Neural cell (in vitro differentiated cells): Measurements from ENCODE around the gene FOXF1.

Source experiments
- CTCF ChIP-seq: fragments of 450-650 bp; IDR thresholded peaks from 2 replicates; pipeline ENCODE4 v1.5.1; 2014; ENCODE audit warnings: antibody characterized with exemption, mild to moderate bottlenecking, moderate library complexity; ENCODE audit not compliant: poor library complexity, severe bottlenecking
- EP300 ChIP-seq: fragments of 450-650 bp; conservative IDR thresholded peaks from 2 replicates; pipeline ENCODE4 v1.6.1; 2014; ENCODE audit warnings: antibody characterized with exemption, mild to moderate bottlenecking, moderate library complexity; ENCODE audit not compliant: poor library complexity, severe bottlenecking
- EZH2 ChIP-seq: fragments of 200-600, 300-800 bp; shearing (Covaris generic), sonication (generic); IDR thresholded peaks from 2 replicates; pipeline ENCODE4 v1.6.1; 2014; ENCODE audit warnings: antibody characterized with exemption, low read length, borderline replicate concordance, mild to moderate bottlenecking; ENCODE audit not compliant: insufficient read depth, poor library complexity, severe bottlenecking
- MXI1 ChIP-seq: fragments of 450-650 bp; conservative IDR thresholded peaks from 2 replicates; pipeline ENCODE4 v1.6.1; 2014; ENCODE audit warnings: antibody characterized with exemption, mild to moderate bottlenecking; ENCODE audit not compliant: poor library complexity, severe bottlenecking
- POLR2AphosphoS5 ChIP-seq: IDR thresholded peaks from 2 replicates; pipeline ENCODE4 v1.6.1; 2012
- RAD21 ChIP-seq: fragments of 450-650 bp; conservative IDR thresholded peaks from 2 replicates; pipeline ENCODE4 v1.6.1; 2014; ENCODE audit warnings: antibody characterized with exemption, mild to moderate bottlenecking, moderate library complexity
- REST ChIP-seq: IDR thresholded peaks from 2 replicates; pipeline ENCODE4 v1.6.1; 2012; ENCODE audit warnings: borderline replicate concordance
- SMC3 ChIP-seq: fragments of 450-650 bp; conservative IDR thresholded peaks from 2 replicates; pipeline ENCODE4 v1.6.1; 2014; ENCODE audit warnings: antibody characterized with exemption, mild to moderate bottlenecking, moderate library complexity; ENCODE audit not compliant: poor library complexity
- TAF1 ChIP-seq: IDR thresholded peaks from 2 replicates; pipeline ENCODE4 v1.6.1; 2012; ENCODE audit warnings: low read depth

- TF ChIP-seq MXI1 (no peak), EP300 (no peak), CTCF (no peak), EZH2 (no peak), POLR2AphosphoS5 (no peak), RAD21 (no peak), TAF1 (no peak), REST (no peak), SMC3 (no peak)
Measured at GRCh38 chr16:86519007-86519648, 8.8 kb downstream of the FOXF1 start.
